GM12891 (cell line): ENCODE measurements around the gene FAM174A.

Source experiments
- PAX5 ChIP-seq: IDR thresholded peaks from 2 replicates; pipeline ENCODE4 v1.6.1; 2011; ENCODE audit warnings: low read length, moderate library complexity, mild to moderate bottlenecking; ENCODE audit not compliant: insufficient read depth, severe bottlenecking
- POLR2A ChIP-seq: IDR thresholded peaks from 2 replicates; pipeline ENCODE4 v1.6.1; 2011; ENCODE audit warnings: low read depth, low read length, control low read depth
- POLR2AphosphoS5 ChIP-seq: IDR thresholded peaks from 2 replicates; pipeline ENCODE4 v1.6.1; 2011; ENCODE audit warnings: low read depth, low read length, control low read depth
- POU2F2 ChIP-seq: IDR thresholded peaks from 2 replicates; pipeline ENCODE4 v1.6.1; 2011; ENCODE audit warnings: low read depth, mild to moderate bottlenecking, control low read depth, low read length, moderate library complexity
- SPI1 ChIP-seq: IDR thresholded peaks from 2 replicates; pipeline ENCODE4 v1.6.1; 2011; ENCODE audit warnings: low read depth, low read length, control low read depth
- TAF1 ChIP-seq: IDR thresholded peaks from 2 replicates; pipeline ENCODE4 v1.6.1; 2011; ENCODE audit warnings: low read depth, low read length, control low read depth

DNA sequence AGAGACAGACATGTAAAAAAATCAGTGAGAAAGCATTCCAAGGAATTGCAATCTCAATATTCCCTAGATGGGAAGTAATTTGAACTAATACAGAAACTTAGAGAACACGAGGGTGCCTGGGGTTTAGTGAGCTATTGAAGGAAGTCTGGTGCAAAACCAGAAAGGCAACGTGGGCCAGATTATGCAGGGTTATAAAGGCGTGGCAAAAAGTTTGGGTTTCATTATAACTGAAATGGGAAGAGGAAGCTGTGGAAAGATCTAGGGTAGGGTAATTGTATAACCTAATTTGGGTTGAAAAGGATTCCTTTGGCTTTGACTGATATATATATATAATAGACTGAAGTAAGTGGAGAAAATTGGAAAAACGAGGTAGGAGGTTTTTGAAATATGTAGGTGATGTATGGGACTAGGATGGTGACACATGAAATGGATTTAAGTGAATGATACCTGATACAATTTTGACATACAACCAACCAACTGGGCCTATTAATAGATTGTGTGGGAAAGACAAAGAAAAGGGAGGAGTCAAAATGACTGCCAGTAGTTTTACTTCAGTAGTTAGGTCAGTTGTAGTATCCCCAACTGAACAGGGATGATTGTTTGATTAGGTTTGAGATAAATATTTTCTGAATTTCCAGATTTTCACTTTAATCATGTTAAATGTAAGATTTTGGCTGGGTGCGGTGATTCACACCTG lies 65.3 kb downstream of the FAM174A start:
- no peak for TF ChIP-seq POLR2A
- no peak for TF ChIP-seq POLR2AphosphoS5
- TF ChIP-seq SPI1: no peak
- TF ChIP-seq TAF1: no peak
- no peak for TF ChIP-seq POU2F2
- TF ChIP-seq PAX5: no peak
